Panc1 (cell line): ENCODE results near the gene MED7.

Experiments
- CTCF ChIP-seq: fragments of 450-650 bp; IDR thresholded peaks from 2 replicates; pipeline ENCODE4 v1.5.1; 2017; ENCODE audit warnings: mild to moderate bottlenecking
- POLR2AphosphoS5 ChIP-seq: IDR thresholded peaks from 2 replicates; pipeline ENCODE4 v1.6.1; 2012; ENCODE audit warnings: mild to moderate bottlenecking, low read depth, low read length, moderate library complexity
- REST ChIP-seq, 2 experiments: IDR thresholded peaks; 2 replicates each; pipeline ENCODE4 v1.6.1; 2011 to 2012; ENCODE audit warnings: low read depth in 2 of 2, control low read depth in 1 of 2, low read length in 1 of 2, mild to moderate bottlenecking in 1 of 2, moderate library complexity in 1 of 2; ENCODE audit not compliant: insufficient read depth in 1 of 2

GRCh38 chr5:157161996-157162395, 19.3 kb upstream of the MED7 start:
- TF ChIP-seq CTCF (no peak), REST (IDR thresholded peaks at IDR 0.05; ENCODE audit: insufficient read depth in 1 of 2, low read depth in 2 of 2, low read length in 1 of 2) (no peak), POLR2AphosphoS5 (no peak)
